GM23338 (cell line): ENCODE measurements around the gene HOXA2.

Experiments
- EZH2 ChIP-seq: fragments of 200-600 bp; sonication (generic); IDR thresholded peaks from one replicate; pipeline ENCODE4 v1.8.0; 2017; ENCODE audit warnings: antibody characterized with exemption, mild to moderate bottlenecking, low read depth; ENCODE audit not compliant: unreplicated experiment
- TF ChIP-seq, protein P1 (sequence below), 2 experiments: fragments of 200-600 bp in 1 of 2; sonication (generic) in 1 of 2; conservative IDR thresholded peaks; 2 replicates each; pipeline versions ENCODE4 v1.5.1 to v1.6.1; 2016 to 2017; ENCODE audit warnings: antibody characterized with exemption in 2 of 2, low read depth in 2 of 2, mild to moderate bottlenecking in 2 of 2, moderate library complexity in 1 of 2

DNA sequence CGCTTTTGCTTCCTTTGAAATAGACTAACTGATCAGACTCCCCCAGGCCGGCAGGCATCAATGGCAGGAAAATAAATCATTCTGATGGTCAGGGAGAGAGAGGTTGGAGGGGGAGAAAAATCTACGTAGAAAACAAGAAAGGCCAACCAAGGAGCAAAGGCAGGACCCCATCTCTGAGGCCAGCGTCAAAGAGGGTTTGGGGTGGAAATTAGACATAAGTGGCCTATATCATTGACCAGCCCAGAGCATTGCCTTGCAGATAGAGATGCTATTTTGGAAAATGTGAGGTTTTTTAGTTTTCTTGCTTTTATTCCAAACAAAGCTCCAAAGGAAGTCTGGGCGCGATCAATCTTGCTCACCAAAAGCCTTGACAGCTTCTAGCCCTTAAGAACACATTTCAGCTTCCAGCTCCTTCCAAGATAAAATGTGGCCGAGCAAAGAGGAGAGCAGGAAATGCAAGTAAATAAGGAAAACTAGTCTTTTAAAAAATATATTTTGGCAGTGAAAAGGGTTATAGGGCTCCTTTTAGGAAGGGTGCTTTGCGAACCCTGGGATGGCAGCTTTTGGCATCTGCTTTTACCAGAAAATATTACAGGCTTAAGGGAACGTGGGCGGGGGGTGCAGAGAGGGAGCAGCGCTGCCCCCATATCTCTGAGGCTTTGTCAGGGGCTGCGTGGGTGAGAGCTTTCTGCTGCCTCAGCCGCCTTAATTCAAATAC, 2.0 kb upstream of the HOXA2 start:
- TF ChIP-seq, protein P1, sequence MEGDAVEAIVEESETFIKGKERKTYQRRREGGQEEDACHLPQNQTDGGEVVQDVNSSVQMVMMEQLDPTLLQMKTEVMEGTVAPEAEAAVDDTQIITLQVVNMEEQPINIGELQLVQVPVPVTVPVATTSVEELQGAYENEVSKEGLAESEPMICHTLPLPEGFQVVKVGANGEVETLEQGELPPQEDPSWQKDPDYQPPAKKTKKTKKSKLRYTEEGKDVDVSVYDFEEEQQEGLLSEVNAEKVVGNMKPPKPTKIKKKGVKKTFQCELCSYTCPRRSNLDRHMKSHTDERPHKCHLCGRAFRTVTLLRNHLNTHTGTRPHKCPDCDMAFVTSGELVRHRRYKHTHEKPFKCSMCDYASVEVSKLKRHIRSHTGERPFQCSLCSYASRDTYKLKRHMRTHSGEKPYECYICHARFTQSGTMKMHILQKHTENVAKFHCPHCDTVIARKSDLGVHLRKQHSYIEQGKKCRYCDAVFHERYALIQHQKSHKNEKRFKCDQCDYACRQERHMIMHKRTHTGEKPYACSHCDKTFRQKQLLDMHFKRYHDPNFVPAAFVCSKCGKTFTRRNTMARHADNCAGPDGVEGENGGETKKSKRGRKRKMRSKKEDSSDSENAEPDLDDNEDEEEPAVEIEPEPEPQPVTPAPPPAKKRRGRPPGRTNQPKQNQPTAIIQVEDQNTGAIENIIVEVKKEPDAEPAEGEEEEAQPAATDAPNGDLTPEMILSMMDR (conservative IDR thresholded peaks at IDR 0.05; ENCODE audit: low read depth in 2 of 2) = no peak
- peak; percentile 81 for TF ChIP-seq EZH2
